HEK293 (cell line): ENCODE measurements around the gene LGR5.

Experiments used
- CTCF ChIA-PET: fragments of 350-600 bp; formaldehyde crosslinking; extraction: SDS; loops from one replicate; lab custom pipeline; 2021; ENCODE audit warnings: antibody characterized with exemption; lab: Yijun Ruan, JAX
- POLR2A ChIA-PET: fragments of 300-600 bp; formaldehyde crosslinking; extraction: SDS; loops from one replicate; lab custom pipeline; 2020; ENCODE audit warnings: antibody characterized with exemption, inconsistent platforms; lab: Yijun Ruan, JAX
- H3K27ac ChIP-seq: fragments of 200-500 bp; sonication (Bioruptor generic); 2 replicates; pipeline ENCODE4 v1.5.1; 2014; ENCODE audit warnings: low read depth, low read length, control low read depth, inconsistent platforms; ENCODE audit errors: extremely low read depth
- H3K36me3 ChIP-seq, 2 experiments: fragments of 200-500 bp in 1 of 2; sonication (Bioruptor generic) in 1 of 2; 1 replicate in 1 of 2; 2 replicates in 1 of 2; pipeline ENCODE4 v1.5.1; 2014 to 2017; ENCODE audit warnings: inconsistent platforms in 2 of 2, low read length in 2 of 2; ENCODE audit not compliant: control insufficient read depth in 2 of 2, insufficient read depth in 1 of 2
- H3K4me1 ChIP-seq: fragments of 200-500 bp; sonication (Bioruptor generic); 2 replicates; pipeline ENCODE4 v1.5.1; 2014; ENCODE audit warnings: mild to moderate bottlenecking, low read length, inconsistent platforms; ENCODE audit not compliant: control insufficient read depth, insufficient read depth
- H3K4me3 ChIP-seq: 2 replicates; pipeline ENCODE4 v1.5.1; 2011; ENCODE audit warnings: low read depth, mild to moderate bottlenecking, control low read depth, low read length, moderate library complexity
- H3K9me3 ChIP-seq: fragments of 200-500 bp; sonication (Bioruptor generic); 2 replicates; pipeline ENCODE4 v1.5.1; 2014; ENCODE audit warnings: low read depth, low read length, inconsistent platforms; ENCODE audit not compliant: control insufficient read depth, insufficient read depth
- BCL6B ChIP-seq: fragments of 450-650 bp; formaldehyde crosslinking; IDR thresholded peaks from 2 replicates; pipeline ENCODE4 v1.5.1; 2017; ENCODE audit warnings: missing biosample characterization, missing genetic modification characterization
- GFI1B ChIP-seq: fragments of 450-650 bp; formaldehyde crosslinking; IDR thresholded peaks from 2 replicates; pipeline ENCODE4 v1.5.1; 2016; ENCODE audit warnings: missing biosample characterization, missing genetic modification characterization
- GLIS2 ChIP-seq: fragments of 450-650 bp; formaldehyde crosslinking; IDR thresholded peaks from 2 replicates; pipeline ENCODE4 v1.5.1; 2016; ENCODE audit warnings: missing biosample characterization, missing genetic modification characterization
- HIC1 ChIP-seq: fragments of 450-650 bp; formaldehyde crosslinking; IDR thresholded peaks from 2 replicates; pipeline ENCODE4 v1.5.1; 2016; ENCODE audit warnings: missing biosample characterization, missing genetic modification characterization
- HOXC10 ChIP-seq: sonication (generic); formaldehyde crosslinking; IDR thresholded peaks from 2 replicates; pipeline ENCODE4 v1.8.1; 2023; ENCODE audit warnings: mild to moderate bottlenecking, missing genetic modification reagents
- MEIS1 ChIP-seq: sonication (generic); formaldehyde crosslinking; IDR thresholded peaks from 2 replicates; pipeline ENCODE4 v1.8.1; 2022; ENCODE audit warnings: missing genetic modification reagents, mild to moderate bottlenecking, borderline replicate concordance
- OSR2 ChIP-seq: fragments of 450-650 bp; formaldehyde crosslinking; IDR thresholded peaks from 2 replicates; pipeline ENCODE4 v1.5.1; 2016; ENCODE audit warnings: missing biosample characterization, missing genetic modification characterization
- PRDM6 ChIP-seq: fragments of 450-650 bp; formaldehyde crosslinking; IDR thresholded peaks from 2 replicates; pipeline ENCODE4 v1.5.1; 2017; ENCODE audit warnings: missing biosample characterization, missing genetic modification characterization
- TCF7L2 ChIP-seq: IDR thresholded peaks from 2 replicates; pipeline ENCODE4 v1.6.1; 2011; ENCODE audit warnings: low read depth, mild to moderate bottlenecking, inconsistent platforms, low read length, moderate library complexity, borderline replicate concordance
- TRIM28 ChIP-seq: IDR thresholded peaks from 2 replicates; pipeline ENCODE4 v1.6.1; 2011; ENCODE audit warnings: low read length, control low read depth, borderline replicate concordance
- TSHZ1 ChIP-seq: fragments of 450-650 bp; formaldehyde crosslinking; IDR thresholded peaks from 2 replicates; pipeline ENCODE4 v1.5.1; 2016; ENCODE audit warnings: missing biosample characterization, missing genetic modification characterization, borderline replicate concordance
- ZBTB21 ChIP-seq: fragments of 450-650 bp; formaldehyde crosslinking; IDR thresholded peaks from 2 replicates; pipeline ENCODE4 v1.5.1; 2017; ENCODE audit warnings: missing biosample characterization, missing genetic modification characterization
- ZBTB44 ChIP-seq: fragments of 450-650 bp; IDR thresholded peaks from 2 replicates; pipeline ENCODE4 v1.5.1; 2018; ENCODE audit warnings: missing biosample characterization, mild to moderate bottlenecking, missing genetic modification characterization
- ZBTB6 ChIP-seq: fragments of 450-650 bp; formaldehyde crosslinking; IDR thresholded peaks from 2 replicates; pipeline ENCODE4 v1.5.1; 2017; ENCODE audit warnings: missing biosample characterization, missing genetic modification characterization
- ZFP37 ChIP-seq: fragments of 450-650 bp; formaldehyde crosslinking; IDR thresholded peaks from 2 replicates; pipeline ENCODE4 v1.5.1; 2016; ENCODE audit warnings: missing biosample characterization, missing genetic modification characterization
- ZNF18 ChIP-seq: fragments of 450-650 bp; formaldehyde crosslinking; IDR thresholded peaks from 2 replicates; pipeline ENCODE4 v1.5.1; 2016; ENCODE audit warnings: missing biosample characterization, missing genetic modification characterization
- ZNF239 ChIP-seq: fragments of 450-650 bp; formaldehyde crosslinking; IDR thresholded peaks from 2 replicates; pipeline ENCODE4 v1.5.1; 2016; ENCODE audit warnings: missing biosample characterization, missing genetic modification characterization
- ZNF24 ChIP-seq: fragments of 450-650 bp; formaldehyde crosslinking; IDR thresholded peaks from 2 replicates; pipeline ENCODE4 v1.5.1; 2016; ENCODE audit warnings: missing biosample characterization, missing genetic modification characterization
- ZNF266 ChIP-seq: fragments of 450-650 bp; formaldehyde crosslinking; IDR thresholded peaks from 2 replicates; pipeline ENCODE4 v1.5.1; 2016; ENCODE audit warnings: missing biosample characterization, missing genetic modification characterization, low read depth
- ZNF335 ChIP-seq: fragments of 450-650 bp; formaldehyde crosslinking; conservative IDR thresholded peaks from 2 replicates; pipeline ENCODE4 v1.5.1; 2016; ENCODE audit warnings: missing biosample characterization, missing genetic modification characterization
- ZSCAN30 ChIP-seq: fragments of 450-650 bp; IDR thresholded peaks from 2 replicates; pipeline ENCODE4 v1.5.1; 2018; ENCODE audit warnings: missing biosample characterization, mild to moderate bottlenecking, missing genetic modification characterization, moderate library complexity

The LGR5 gene

GRCh38 chr12:71438670-71439361, 782 bp upstream of the LGR5 start:
- Histone ChIP-seq H3K27ac (peak overlapping the region; percentile 88; the same call in 1 of the 2 replicates), H3K36me3 (no peaks in the 10 kb centered on the region), H3K9me3 (no peaks in the 10 kb centered on the region), H3K4me3 (peak overlapping the region; percentile 75), H3K4me1 (peaks cover 9% of the 10 kb centered on the region; the same call in 1 of the 2 replicates)
- ChIA-PET CTCF (interaction anchor here (0.7 to 1.3 kb wide), 2 partner anchors 8 to 23 kb away, joined by 3 to 6 read pairs; no protein-coding TSS in a partner anchor), POLR2A (interaction anchor here (0.6 to 1.9 kb wide), 4 partner anchors 12 to 201 kb away, joined by 3 to 4 read pairs (median 4); no protein-coding TSS in a partner anchor)
- TF ChIP-seq GLIS2 (tag by site-specific recombination) (no peak), ZNF24 (tag by site-specific recombination) (no peak), TRIM28 (peak; percentile 53; the same call in 1 of the 2 replicates), ZNF18 (tag by site-specific recombination) (peak; percentile 72; the same call in 1 of the 2 replicates), TSHZ1 (tag by site-specific recombination) (no peak), ZSCAN30 (0 out of 2 replicates have a peak, but pooled peaks have one; percentile 22), BCL6B (tag by site-specific recombination) (peak; percentile 93), ZBTB44 (tag by site-specific recombination) (no peak), GFI1B (peak; percentile 90), HOXC10 (CRISPR knock-in tag) (no peak), ZBTB21 (tag by site-specific recombination) (no peak), OSR2 (peak; percentile 74), PRDM6 (peak; percentile 75), MEIS1 (no peak), ZFP37 (tag by site-specific recombination) (no peak), ZNF239 (no peak), ZBTB6 (tag by site-specific recombination) (peak; percentile 44; the same call in 1 of the 2 replicates), ZNF266 (tag by site-specific recombination) (no peak), HIC1 (tag by site-specific recombination) (no peak), TCF7L2 (peak; percentile 74), ZNF335 (tag by site-specific recombination) (peak; percentile 90)
